GOT3 (cell line): ENCODE results near the gene LAIR1.
"Not testable (repeated sequence)": the region's sequence is repeated elsewhere in the genome, so short reads cannot be mapped to it uniquely, and the experiment has no call there.

Experiments used
- DNase-seq: peaks from one replicate; lab custom pipeline; 2025; ENCODE audit warnings: mixed read lengths; lab: John Stamatoyannopoulos, UW

The LAIR1 gene, protein sequence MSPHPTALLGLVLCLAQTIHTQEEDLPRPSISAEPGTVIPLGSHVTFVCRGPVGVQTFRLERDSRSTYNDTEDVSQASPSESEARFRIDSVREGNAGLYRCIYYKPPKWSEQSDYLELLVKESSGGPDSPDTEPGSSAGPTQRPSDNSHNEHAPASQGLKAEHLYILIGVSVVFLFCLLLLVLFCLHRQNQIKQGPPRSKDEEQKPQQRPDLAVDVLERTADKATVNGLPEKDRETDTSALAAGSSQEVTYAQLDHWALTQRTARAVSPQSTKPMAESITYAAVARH

DNA sequence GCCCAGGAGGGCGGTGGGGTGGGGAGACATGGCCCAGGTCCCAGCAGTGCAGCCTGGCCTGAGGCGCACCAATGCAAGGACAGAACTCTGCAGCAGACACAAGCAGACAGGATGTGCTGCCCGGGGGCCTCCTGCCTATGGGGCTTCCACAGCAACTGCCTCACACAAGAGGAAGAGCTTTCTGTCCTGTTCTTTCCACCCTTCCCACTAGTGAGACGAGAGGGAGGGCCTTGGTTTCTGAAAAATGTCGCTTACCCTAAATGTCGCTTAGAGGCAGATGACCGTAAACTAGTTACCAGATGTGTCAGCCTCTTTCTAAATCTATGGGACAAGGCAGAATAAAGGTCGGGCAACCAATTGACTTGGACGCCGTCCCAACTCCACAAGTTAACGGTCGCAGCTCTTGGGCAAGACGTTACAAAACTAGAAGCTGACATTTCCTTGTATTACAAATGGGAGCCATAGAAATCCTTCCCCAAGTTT is at the start of gene LAIR1:
Gene LAIR1, minus strand, starts transcription at position 157 of the 483 bp plus-strand sequence. Its CDS starts 127 bp downstream, at position 30.
- DNase-seq: no peak

DNA sequence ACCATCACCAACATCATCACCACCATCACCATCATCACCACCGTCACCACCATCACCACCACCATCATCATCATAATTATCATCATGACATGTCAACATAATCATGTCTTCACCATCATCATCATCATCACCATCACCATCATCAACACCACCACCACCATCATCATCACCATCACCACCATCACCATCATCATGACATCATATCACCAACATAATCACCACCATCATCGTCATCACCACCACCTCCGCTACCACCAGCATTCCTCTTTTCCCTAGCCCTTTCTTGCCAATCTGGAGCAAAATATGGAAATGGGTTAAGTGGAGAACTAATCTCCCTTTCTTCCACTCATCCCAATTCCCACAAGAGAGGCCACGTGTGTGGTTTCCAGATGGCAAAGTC is 49.4 kb upstream of the LAIR1 start:
- no peak for DNase-seq

DNA sequence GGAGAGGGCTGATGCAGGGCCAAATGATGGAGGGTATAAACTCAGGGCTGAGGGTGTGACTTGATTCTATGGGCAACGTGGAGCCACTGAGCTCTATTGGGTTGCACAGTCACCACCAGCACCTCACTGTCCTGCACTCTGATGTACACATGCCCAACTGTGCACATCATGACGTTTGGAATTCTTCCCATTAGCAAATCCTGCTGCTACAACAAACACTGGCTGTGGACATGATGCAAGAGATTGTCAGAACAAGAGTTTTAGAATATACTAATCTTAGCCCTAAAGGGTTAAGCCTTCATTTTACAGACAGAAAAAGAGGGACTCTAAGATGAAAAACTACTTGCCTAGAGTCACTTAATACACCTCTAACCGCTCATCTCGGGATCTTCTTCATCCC is 48.1 kb upstream of the LAIR1 start:
- no peak for DNase-seq

DNA sequence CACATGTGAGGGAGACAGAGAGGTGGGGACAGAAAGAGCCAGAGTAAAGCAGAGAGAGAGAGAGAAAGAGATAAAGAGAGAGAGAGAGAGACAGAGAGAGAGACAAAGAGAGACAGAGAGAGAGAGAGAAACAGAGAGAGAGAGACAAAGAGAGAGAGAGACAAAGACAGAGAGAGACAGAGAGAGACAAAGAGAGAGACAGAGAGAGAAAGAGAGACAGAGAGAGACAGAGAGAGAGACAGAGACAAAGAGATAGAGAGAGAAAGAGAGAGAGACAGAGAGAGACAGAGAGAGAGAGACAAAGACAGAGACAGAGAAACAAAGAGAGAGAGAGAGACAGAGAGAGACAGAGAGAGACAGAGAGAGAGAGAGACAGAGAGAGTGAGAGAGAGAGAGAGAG is 46.3 kb upstream of the LAIR1 start:
- DNase-seq: no peak

DNA sequence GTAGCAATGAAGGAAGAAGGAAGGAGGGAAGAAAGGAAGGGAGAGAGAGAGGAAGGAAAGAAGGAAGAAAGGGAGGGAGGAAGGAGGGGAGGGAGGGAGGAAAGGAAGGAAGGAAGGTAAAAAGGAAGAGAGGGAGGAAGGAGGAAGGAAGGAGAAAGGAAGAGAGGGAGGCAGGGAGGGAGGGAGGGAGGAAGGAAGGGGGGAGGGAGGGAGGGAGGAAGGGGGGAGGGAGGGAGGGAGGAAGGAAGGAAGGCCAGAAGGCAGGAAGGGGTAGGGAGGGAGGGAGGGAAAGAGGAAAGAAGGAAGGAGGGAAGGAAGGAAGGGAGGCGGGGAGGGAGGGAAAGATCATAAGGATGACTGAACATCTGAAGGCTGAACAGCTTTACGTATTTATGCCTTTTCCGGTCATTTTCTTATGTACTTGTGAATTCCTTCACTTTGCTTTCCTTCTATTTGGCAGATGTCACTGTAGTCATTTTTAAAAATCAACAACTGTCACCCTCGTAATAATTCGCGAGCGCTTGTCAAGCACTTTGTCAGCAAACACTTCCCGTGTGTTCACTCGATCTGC is 43.8 kb upstream of the LAIR1 start:
- no peak for DNase-seq

DNA sequence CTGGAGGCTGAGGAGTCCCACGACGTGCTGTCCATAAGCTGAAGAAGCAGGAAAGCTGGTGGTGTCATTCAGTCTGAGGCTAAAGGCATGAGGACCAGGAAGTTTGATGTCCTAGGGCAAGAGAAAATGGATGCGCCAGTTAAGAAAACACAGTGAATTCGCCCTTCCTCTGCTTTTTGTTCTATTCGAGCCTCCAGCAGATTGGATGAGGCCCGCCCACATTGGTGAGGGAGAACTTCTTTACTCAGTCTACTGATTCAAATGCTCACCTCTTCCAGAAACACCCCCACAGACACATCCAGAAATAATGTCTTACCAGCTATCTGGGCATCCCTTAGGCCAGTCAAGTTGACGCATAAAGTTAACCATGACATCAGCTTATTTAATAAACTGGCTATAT is 43.0 kb upstream of the LAIR1 start:
- no peak for DNase-seq

DNA sequence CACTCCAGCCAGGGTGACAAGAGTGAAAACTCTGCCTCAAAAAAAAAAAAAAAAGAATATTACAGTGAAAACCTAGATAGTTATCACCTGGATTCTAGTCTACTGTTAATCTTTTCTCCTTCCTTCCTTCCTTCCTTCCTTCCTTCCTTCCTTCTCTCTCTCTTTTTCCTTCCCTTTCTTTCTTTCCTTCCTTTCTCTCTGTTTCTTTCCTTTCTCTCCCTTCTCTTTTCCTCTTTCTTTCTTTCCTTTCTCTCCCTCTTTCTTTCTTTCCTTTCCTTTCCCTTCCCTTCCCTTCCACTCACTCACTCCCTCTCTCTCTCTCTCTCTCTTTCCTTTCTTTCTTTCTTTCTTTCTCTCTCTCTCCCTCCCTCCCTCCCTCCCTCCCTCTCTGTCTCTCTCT is 40.9 kb upstream of the LAIR1 start:
- DNase-seq: no peak

DNA sequence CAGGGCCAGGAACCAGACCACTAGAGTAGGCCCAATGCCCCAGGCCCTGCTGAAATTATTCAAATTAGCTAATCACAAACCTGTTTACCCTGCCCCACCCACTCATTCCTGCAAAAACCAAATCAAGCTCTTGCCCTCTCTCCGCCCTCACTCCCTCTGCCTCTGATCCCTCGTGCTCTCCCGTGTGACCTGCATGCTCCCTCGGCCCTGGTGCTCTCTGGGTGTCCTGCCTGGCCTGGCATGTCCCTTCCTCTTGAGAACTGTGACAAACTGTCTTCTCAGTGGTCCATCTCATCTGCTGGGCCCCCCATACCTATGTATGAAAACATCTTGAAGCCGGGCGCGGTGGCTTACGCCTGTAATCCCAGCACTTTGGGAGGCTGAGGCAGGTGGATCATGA is 38.3 kb upstream of the LAIR1 start:
- DNase-seq: no peak

DNA sequence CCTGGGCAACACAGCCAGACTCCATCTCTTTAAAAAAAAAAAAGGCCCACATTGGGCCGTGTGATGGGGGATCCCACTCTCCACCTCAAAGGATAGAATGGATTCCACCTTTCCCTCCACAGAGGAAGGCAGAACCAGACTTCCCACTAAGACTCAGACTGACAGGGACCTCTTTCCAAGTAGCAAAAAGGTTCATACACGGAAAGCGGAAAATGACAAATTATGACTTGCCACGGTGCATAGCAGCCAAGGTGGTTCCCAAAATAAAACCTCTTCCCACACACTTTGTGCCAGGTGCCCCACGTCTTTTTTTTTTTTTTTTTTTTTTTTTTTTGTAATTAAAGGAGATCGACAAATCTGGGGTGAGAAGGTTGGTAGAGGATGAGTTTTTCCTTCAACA is 36.2 kb upstream of the LAIR1 start:
- DNase-seq: no peak

DNA sequence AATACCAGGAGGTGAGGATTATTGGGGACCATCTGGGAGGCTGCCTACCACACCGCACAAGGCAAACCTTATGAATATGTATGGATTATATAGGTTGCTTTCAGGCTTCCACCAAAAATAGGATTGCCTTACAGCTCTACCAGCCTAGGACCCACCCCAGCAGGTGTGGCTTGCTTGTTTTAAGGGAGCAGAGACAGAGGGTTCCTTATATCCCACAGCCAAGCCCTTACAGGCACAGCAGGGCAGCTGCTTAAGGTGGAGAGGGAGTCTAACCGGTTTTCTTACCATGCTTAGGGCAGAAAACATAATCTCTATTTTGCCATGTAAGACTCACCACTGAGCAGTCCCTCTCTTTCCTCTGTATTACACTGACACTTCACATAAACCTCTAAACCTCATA is 34.5 kb upstream of the LAIR1 start:
- DNase-seq: no peak

DNA sequence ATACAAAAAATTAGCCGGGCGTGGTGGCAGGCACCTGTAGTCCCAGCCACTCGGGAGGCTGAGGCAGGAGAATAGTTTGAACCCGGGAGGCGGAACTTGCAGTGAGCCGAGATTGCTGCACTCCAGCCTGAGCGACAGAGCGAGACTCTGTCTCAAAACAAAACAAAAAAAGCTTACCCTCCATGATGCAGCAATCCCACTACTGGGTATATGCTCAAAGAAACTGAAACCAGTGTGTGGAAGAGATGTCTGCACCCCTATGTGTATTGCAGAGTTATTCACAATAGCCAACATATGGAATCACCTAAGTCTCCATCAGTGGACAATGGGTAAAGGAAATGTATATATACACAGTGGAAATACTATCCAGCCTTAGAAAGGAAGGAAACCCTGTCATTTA is 31.0 kb upstream of the LAIR1 start:
- no peak for DNase-seq

DNA sequence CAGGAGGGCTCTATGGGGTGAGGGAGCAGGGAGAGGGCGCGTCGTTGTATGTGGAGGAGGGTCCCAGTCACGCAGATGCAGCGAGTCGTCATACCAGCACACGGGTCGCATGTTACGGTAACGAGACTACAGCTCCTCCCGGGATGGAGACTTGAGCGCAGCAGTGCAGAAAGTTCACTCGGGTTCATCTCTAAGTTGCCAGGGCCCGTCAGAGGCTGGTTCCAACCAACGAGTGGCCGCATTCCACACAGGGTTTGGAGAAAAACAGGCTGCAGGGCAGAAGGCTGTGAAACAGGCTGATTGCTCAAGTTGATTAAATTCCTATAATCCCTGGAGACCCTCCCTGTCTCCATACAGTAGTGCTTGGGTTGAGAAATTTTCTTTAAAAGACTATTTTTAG is 28.6 kb upstream of the LAIR1 start:
- DNase-seq: no peak

DNA sequence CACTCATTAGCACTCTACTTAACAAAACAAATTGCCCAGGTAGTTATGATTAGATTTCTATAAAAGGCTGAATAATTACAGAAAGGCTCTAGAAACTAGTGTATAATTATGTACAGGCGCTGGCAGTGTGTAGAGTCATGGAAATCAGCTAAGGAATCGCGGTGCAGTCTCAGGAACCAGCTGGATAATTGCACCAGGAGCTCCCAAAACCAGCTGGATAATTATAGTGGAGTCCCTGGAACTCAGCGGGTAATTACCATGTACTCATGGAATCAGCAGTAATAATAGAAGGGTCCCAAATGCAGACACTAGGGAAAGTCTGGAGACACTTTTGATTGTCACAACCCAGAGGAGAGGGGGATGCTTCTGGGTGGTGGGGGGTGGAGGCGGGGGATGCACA is 27.4 kb upstream of the LAIR1 start:
- DNase-seq: no peak

DNA sequence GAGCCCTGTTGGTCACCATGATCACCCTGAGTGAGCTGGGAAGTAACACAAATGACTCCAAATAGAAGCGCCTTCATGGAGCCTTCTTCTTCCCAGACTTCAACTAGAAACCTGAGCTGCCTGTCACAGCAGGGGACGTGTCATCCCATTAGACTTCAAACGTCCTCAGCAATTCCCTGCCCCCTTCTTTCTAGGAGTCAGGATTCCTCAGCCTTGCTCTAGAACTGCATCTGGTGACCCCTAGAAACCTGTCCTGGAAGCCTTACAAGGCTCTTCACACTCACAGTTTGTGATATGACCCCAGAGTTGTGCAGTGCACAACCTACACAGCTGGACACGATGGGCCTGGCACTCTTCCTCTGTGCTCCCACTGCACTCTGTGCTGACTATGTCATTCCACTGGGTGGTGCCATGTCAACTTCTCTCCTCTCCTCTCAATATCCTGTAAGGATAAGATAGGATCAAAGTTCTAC is 26.9 kb upstream of the LAIR1 start:
- no peak for DNase-seq

DNA sequence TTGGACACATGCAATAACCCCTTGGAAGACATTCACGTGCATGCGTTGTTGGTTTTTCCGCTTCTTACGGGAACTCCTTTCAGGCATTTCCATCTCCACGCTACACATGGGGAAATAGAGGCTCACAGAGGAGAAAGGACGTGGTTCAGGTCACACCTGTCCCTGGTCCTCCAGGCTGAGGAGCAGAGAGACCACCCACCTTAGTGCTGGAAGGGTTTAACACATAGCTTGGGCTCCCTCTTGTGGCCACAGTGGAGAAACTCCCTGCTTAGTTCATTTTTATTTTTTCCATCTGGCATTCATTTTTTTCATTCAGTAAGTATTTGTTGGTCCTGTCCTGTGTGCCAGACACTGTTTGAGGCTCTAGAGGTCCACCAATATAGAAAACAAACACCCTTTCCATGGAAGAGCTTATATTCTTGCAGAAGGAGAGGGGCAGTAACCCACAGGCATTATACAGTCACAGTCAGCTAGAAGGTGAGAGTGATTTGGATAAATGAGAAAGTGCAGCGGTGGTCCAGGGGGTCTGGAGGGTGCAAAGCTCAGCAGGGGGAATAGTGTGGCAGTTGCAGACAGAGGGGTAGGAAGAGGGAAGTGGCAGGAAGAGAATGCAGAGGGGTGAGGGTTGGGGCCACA is 26.3 kb upstream of the LAIR1 start:
- DNase-seq: no peak

DNA sequence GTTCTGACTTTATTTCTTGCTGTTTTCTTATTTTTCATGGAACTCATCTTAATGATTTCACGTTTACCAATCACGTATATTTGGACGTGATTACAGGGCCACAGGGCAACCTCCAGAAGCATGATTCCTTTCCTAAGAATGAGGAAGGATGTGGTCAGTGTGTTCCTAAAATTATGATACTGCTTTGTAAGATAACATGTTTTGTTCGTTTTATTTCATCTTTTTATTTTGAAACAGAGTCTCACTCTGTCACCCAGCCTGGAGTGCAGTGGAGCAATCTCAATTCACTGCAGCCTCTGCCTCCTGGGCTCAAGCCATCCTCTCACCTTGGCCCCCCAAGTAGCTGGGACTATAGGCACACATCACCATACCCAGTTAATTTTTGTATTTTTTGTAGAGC is 24.8 kb upstream of the LAIR1 start:
- no peak for DNase-seq

DNA sequence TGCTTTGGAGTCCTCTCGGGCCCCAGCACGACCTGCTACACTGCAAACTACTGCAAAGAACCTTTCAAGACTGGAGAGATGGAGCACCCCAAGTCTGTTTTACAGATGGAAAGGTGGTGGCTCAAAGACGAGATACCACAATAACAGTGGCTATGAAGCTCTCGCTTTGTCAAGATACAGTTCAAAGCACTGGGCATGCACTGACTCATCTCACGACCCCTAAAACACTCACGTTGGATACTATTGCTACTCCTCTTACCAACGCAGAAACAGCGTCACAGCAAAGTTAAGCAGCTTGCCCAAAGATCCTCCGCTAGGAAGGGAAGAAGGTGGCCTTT is 24.0 kb upstream of the LAIR1 start:
- DNase-seq: no peak

DNA sequence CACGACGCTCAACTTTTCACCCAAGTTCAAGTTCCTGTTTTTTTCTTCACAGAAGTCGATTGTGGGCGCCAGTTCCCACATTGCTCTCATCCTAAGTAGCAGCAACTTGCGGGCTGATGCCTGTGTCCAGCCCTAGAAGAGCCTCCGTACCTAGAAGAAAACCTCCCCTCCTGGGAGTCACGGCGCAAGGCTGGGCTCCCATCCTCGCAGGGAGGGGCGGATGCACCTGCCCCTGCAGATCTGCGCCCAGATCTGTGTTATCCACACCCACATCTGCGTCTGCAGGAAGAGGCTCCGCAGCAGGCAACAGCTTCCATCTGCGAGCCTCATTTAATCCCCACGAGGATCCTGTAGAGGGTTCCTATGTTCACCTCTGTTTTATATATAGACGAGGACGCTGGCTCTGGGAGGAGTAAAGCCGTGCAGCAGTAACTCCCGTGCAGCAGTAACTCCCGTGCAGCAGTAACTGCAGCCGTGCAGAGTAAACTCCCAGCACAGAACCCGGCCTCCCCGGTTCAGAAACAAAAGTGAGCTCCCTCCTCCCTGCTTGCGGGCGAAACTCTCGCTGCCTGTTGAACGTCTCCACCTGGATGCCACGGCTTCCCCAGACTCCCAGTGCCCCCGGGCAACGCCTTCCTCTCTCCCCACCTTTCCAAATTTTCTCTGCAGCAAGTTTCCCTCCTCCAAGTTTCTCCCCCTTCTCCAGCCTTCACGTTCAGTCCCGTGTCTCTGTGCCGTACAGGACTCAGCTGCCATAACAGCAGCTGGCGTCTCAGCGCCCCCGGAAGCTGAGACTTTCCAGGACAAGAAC is 23.5 kb upstream of the LAIR1 start:
- no peak for DNase-seq

DNA sequence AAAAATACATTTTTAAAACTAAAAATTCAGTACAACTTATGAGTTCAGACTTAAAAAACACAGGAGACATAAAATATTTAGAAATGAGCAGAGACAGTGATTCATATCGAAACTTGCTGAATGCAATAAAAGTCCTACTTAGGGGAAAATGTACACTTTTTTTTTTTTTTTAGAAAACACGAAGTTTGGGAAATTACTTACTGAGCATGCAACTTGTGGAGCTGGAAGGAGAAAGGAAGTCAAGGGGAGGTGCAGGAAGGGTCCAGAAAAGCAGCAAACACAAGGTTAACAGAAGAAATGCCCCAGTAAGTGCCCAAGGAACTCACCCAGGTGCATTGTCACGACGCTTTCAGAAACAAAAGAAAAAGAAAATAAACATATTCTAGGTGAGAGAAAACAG is 18.6 kb upstream of the LAIR1 start:
- DNase-seq: no peak

DNA sequence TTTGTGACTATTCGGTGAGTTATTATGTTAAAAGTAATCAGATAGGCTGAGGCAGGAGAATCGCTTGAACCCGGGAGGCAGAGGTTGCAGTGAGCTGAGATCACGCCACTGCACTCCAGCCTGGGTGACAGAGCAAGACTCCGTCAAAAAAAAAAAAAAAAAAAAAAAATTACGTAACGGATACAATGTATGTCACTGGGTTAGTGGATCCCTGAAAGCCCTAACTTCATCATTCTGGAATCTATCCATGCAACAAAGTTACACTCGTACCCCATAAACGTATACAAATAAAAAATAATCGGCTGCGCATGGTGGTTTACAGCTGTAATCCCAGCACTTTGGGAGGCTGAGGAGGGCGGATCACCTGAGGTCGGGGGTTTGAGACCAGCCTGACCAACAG is 17.3 kb upstream of the LAIR1 start:
- DNase-seq: not testable (repeated sequence)

DNA sequence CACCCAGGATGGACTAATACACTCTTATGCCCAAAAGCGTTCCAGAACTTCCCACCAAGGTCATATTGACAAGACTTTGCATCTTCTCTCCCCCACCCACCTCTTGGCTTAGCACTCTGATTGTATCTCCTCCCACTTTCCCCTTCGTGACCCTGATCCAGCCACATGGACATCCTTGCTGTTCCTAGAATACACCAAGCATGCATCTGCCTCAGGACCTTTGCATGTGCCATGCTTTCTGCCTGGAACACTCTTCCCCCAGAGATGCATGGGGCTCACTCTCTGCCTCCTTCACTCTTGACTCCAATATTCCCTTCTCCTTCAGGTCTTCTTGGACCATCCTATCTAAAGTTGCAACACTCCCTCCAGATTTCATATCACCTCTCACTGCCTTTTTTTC is 16.2 kb upstream of the LAIR1 start:
- no peak for DNase-seq

DNA sequence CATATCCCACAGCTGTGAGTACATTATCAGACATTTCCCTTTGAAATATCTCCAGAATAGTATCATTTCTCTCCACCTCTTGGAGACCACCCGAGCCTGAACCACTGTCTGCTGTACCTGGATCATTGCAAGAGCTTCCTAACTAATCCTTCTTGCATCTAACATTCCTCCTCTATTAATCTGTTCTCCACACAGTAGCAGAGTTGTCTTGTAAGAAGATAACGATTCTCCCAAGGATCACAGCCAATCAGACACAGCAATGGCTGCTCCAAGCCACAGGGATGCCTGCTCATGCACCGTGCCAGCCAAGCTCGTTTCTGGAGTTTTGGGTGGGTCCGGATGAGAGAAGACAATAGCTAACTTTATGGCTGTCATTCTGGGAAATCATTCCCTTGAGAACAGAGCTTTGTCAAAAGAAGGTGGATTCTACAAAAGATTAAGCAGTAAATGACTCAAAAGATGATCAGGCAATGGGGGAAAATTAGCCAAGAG is 14.5 kb upstream of the LAIR1 start:
- DNase-seq: no peak
